KOPT-K1 (cell line): ENCODE results near the gene GMPS.

Experiments used
- H3K27ac ChIP-seq: fragments of 200-600 bp; sonication (generic); 2 replicates; pipeline ENCODE4 v1.5.1; 2016; ENCODE audit warnings: antibody characterized with exemption, mild to moderate bottlenecking, low read depth, low read length; ENCODE audit not compliant: poor library complexity, severe bottlenecking
- H3K36me3 ChIP-seq: fragments of 200-600 bp; sonication (generic); 2 replicates; pipeline ENCODE4 v1.5.1; 2017; ENCODE audit warnings: antibody characterized with exemption, mild to moderate bottlenecking, low read length, moderate library complexity; ENCODE audit not compliant: insufficient read depth
- H3K9me3 ChIP-seq: fragments of 200-600 bp; sonication (generic); 2 replicates; pipeline ENCODE4 v1.5.1; 2017; ENCODE audit warnings: antibody characterized with exemption, low read length, mild to moderate bottlenecking; ENCODE audit not compliant: insufficient read depth, poor library complexity, severe bottlenecking

The GMPS gene

GRCh38 chr3:155890671-155891190 lies 20.3 kb downstream of the GMPS start:
- Histone ChIP-seq H3K9me3 (no peaks in the 10 kb centered on the region), H3K36me3 (peaks cover 32% of the 10 kb centered on the region), H3K27ac (no peak overlapping the region)

DNA sequence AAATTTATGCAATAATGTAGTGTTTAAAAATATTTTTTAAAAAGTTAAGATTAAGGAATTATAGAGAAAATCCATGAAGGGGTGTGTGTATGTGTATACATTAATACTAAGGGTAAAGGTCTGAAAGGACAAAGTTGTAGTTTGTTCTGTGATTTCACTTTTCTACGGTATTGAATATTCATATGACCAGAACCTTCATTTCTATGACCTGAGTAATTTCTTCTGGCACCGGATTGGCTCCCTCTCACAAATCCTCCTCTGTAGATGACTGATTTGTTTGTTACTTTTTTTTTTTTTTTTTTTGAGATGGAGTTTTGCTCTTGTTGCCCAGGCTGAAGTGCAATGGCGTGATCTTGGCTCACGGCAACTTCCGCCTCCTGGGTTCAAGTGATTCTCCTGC lies 20.9 kb downstream of the GMPS start:
- peaks cover 38% of the 10 kb centered on the region for H3K36me3 ChIP-seq
- H3K27ac ChIP-seq, result no peak overlapping the region
- H3K9me3 ChIP-seq, result no peaks in the 10 kb centered on the region

GRCh38 chr3:155895379-155895900 lies 25.0 kb downstream of the GMPS start:
- Histone ChIP-seq H3K27ac (no peak overlapping the region), H3K9me3 (no peaks in the 10 kb centered on the region), H3K36me3 (peaks cover 79% of the 10 kb centered on the region)

GRCh38 chr3:155906900-155907299 lies 36.5 kb downstream of the GMPS start:
- Histone ChIP-seq H3K36me3 (peaks cover 100% of the 10 kb centered on the region), H3K27ac (no peak overlapping the region), H3K9me3 (no peaks in the 10 kb centered on the region)

GRCh38 chr3:155908086-155908485 lies 37.6 kb downstream of the GMPS start:
- Histone ChIP-seq H3K9me3 (no peaks in the 10 kb centered on the region), H3K27ac (no peak overlapping the region), H3K36me3 (peaks cover 100% of the 10 kb centered on the region)

DNA sequence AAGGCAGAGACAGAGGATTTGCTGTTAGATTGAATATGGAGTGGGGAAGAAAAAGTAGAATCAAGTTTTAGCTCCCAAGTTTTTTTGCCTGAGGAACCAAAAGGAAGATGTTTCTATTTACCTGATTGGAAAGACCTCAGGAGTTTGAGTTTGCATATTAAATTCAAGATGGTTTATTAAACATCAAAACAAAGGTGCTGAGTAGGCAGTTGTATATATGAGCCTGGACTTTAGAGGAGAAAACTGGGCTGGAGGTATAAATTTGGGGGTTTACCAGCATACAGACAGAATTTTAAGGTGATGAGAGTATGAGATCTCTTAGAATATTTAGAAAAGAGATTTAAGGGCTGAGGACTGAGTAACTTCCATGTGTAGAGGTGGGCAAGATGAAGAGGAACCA lies 38.2 kb downstream of the GMPS start:
- H3K9me3 ChIP-seq, result no peaks in the 10 kb centered on the region
- peaks cover 100% of the 10 kb centered on the region for H3K36me3 ChIP-seq
- no peak overlapping the region for H3K27ac ChIP-seq

- H3K36me3 ChIP-seq, result peaks cover 100% of the 10 kb centered on the region
- no peak overlapping the region for H3K27ac ChIP-seq
- H3K9me3 ChIP-seq, result no peaks in the 10 kb centered on the region
These were observed 41.6 kb downstream of the GMPS start for GRCh38 chr3:155912090-155912489.

DNA sequence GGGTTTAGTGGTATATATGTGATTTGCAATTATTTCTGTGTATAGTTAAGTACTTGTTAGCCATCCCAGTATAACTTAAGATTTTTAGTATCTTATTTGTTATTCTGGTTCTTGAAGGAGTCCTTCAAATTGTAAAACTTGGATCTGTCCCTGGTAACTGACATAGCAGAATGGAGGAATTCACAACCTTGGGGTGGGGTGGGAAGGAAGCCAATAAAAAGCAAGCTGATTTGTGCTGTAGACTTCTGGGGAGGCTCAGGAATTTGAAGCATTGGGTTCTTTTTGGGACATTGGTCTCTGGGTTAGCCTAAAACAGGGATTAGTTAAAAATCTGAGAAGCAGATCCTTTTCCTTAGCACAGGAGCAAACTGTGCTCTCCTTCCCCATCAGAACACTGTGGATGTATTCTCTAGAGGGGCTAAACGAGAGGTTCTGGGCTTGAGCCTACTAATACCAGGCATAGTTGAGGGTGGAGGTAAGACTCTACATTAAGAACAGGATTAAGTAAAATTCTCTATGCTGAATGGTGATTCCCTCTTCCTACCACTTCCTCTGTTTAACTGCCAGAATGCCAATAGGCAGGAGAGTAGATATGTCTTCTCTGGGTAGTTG lies 42.2 kb downstream of the GMPS start:
- Histone ChIP-seq H3K36me3 (peaks cover 100% of the 10 kb centered on the region), H3K9me3 (no peaks in the 10 kb centered on the region), H3K27ac (no peak overlapping the region)

GRCh38 chr3:155917781-155918180 lies 47.3 kb downstream of the GMPS start:
- H3K27ac ChIP-seq, result no peak overlapping the region
- no peaks in the 10 kb centered on the region for H3K9me3 ChIP-seq
- H3K36me3 ChIP-seq, result peaks cover 99% of the 10 kb centered on the region

DNA sequence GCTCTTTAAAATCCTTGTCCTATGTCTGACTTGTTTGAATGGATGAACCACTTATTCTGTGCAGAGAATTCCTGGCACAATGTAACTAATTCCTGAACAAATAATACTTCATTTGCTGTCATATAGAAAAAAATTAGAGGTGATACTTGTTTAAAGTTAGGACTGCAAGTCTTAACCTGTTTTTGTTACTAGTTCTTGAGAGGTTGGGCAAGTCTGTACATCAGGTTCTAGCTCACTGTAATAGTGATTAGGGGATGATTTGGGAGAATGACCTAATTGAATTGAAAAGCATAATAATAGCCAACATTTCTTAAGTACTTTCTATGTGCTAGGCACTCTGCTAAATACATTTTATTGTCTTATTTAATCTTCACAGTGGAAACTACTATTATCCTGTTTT lies 49.3 kb downstream of the GMPS start:
- H3K27ac ChIP-seq, result no peak overlapping the region
- no peaks in the 10 kb centered on the region for H3K9me3 ChIP-seq
- H3K36me3 ChIP-seq, result peaks cover 99% of the 10 kb centered on the region

GRCh38 chr3:155921486-155921885 lies 51.0 kb downstream of the GMPS start:
- Histone ChIP-seq H3K36me3 (peaks cover 98% of the 10 kb centered on the region), H3K27ac (no peak overlapping the region), H3K9me3 (no peaks in the 10 kb centered on the region)

DNA sequence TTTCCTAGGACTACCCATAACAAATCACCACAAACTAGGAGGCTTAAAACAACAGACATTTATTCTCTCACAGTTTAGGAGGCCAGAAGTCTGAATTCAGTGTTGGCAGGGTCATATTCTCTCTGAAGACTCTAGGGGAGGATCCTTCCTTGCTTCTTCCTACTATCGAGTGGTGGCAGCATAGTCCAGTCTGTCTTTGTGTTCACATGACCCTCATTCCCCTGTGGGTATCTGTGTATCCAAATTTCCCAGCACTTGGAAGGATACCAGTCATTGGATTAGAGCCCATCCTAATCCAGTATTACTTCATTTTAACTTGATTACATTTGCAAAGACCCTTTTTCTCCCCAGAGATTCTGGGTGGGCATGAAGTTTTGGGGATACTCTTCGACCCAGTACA lies 63.8 kb downstream of the GMPS start:
- no peak overlapping the region for H3K27ac ChIP-seq
- peaks cover 86% of the 10 kb centered on the region for H3K36me3 ChIP-seq
- H3K9me3 ChIP-seq, result no peaks in the 10 kb centered on the region

DNA sequence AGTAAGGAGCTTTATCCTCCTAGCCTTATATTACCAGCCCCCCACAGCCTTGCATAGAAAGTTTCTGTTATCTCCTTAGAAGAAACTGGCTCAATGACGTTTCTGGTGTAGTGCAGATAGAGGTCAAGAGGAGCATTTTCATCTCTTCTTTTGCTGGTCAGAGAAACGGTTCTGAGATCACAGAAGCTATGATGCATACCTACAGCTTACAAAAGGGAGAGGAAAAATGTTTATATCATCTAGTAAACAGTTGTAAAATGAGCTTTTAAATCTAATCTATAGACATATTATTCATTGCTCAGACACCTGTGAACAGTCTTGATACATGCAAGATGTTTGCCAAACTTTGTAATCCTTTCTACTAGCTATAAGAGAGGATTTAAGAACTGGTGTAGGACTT lies 68.0 kb downstream of the GMPS start:
- Histone ChIP-seq H3K27ac (no peak overlapping the region), H3K9me3 (no peaks in the 10 kb centered on the region), H3K36me3 (peaks cover 100% of the 10 kb centered on the region)

- H3K36me3 ChIP-seq, result peaks cover 76% of the 10 kb centered on the region
- no peaks in the 10 kb centered on the region for H3K9me3 ChIP-seq
- no peak overlapping the region for H3K27ac ChIP-seq
These were observed 70.9 kb downstream of the GMPS start for GRCh38 chr3:155941354-155941753.

- Histone ChIP-seq H3K9me3 (no peaks in the 10 kb centered on the region), H3K36me3 (peaks cover 60% of the 10 kb centered on the region), H3K27ac (no peak overlapping the region)
These were observed 73.6 kb downstream of the GMPS start for GRCh38 chr3:155944081-155944480.

GRCh38 chr3:155946178-155946577 lies 75.7 kb downstream of the GMPS start:
- Histone ChIP-seq H3K9me3 (no peaks in the 10 kb centered on the region), H3K36me3 (peaks cover 43% of the 10 kb centered on the region), H3K27ac (no peak overlapping the region)
